Chondrocyte (in vitro differentiated cells): ENCODE data around the gene SLC27A5. TPM values are rescaled to one million over a fixed set of nuclear protein-coding genes. Genes with fewer than 3 reads are reported as not detected.

Source experiments
- DNase-seq: peaks from one replicate; pipeline ENCODE4 v3.0.0; 2021; ENCODE audit warnings: mixed read lengths, low spot score
- H3K27ac Mint-ChIP-seq: one replicate; pipeline ENCODE4 v1.8.0; 2021; ENCODE audit warnings: mild to moderate bottlenecking, moderate library complexity, mixed read lengths; ENCODE audit not compliant: unreplicated experiment
- H3K27me3 Mint-ChIP-seq: 2 replicates; pipeline ENCODE4 v1.8.0; 2021; ENCODE audit warnings: low read depth, mixed read lengths
- H3K36me3 Mint-ChIP-seq: 2 replicates; pipeline ENCODE4 v1.8.0; 2021; ENCODE audit warnings: low read depth, mixed read lengths
- H3K4me1 Mint-ChIP-seq: 2 replicates; pipeline ENCODE4 v1.8.0; 2021; ENCODE audit warnings: low read depth, mild to moderate bottlenecking, mixed read lengths
- H3K4me3 Mint-ChIP-seq: one replicate; pipeline ENCODE4 v1.8.0; 2021; ENCODE audit warnings: mild to moderate bottlenecking, moderate library complexity, mixed read lengths; ENCODE audit not compliant: unreplicated experiment
- H3K9me3 Mint-ChIP-seq: 2 replicates; pipeline ENCODE4 v1.8.0; 2021; ENCODE audit warnings: low read depth, mixed read lengths
- total RNA-seq: library from RNA; stranded (reverse); gene quantifications from 3 replicates; pipeline ENCODE4 v1.2.1, GENCODE V29; 2021
- TF ChIP-seq, protein P1 (sequence below): fragments of 200-600 bp; sonication (generic); IDR thresholded peaks from 2 replicates; pipeline ENCODE4 v1.5.0; 2021; ENCODE audit warnings: antibody characterized with exemption, mild to moderate bottlenecking, moderate library complexity

SLC27A5 gene
- total RNA-seq, 1 donor from 2014 or later: 4.7 TPM

DNA sequence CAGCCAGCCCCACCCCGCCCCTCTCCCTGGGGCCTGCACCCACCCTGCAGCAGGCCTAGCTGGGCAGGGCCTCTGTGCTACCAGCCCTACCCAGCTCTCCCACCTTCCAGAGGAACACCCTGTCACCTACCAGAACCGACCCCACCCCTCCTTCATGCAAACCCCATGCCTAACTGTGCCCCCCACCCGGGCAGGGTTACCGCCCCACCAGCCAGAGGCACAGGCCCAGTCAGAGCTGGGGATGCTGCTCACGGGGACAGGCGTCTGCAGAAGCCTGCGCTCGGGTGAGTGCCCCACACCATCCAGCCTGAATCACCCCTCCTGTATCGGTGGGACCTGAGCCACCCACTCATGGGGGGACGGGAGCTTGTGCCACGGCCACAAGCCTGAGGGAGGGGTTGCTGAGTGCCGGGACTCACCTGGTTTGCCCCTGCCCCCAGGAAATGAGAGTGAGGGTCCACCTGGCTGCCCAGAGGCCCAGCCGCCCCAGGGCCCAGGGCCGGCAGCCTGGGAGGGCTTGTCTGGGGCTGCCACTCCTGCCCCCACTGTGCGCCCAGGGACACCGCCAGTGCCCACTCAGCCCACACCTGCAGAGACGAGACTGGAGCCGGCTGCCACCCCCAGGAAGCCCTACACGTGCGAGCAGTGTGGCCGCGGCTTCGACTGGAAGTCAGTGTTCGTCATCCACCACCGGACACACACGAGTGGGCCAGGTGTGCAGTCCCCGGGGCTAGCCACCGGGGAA, 31.9 kb downstream of the SLC27A5 start:
- TF ChIP-seq, protein P1, sequence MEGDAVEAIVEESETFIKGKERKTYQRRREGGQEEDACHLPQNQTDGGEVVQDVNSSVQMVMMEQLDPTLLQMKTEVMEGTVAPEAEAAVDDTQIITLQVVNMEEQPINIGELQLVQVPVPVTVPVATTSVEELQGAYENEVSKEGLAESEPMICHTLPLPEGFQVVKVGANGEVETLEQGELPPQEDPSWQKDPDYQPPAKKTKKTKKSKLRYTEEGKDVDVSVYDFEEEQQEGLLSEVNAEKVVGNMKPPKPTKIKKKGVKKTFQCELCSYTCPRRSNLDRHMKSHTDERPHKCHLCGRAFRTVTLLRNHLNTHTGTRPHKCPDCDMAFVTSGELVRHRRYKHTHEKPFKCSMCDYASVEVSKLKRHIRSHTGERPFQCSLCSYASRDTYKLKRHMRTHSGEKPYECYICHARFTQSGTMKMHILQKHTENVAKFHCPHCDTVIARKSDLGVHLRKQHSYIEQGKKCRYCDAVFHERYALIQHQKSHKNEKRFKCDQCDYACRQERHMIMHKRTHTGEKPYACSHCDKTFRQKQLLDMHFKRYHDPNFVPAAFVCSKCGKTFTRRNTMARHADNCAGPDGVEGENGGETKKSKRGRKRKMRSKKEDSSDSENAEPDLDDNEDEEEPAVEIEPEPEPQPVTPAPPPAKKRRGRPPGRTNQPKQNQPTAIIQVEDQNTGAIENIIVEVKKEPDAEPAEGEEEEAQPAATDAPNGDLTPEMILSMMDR: no peak
- Mint-ChIP-seq H3K4me1 (peaks cover 22% of the 10 kb centered on the region), H3K27me3 (no peaks in the 10 kb centered on the region), H3K36me3 (peaks cover 2% of the 10 kb centered on the region), H3K9me3 (no peaks in the 10 kb centered on the region), H3K27ac (no peak overlapping the region), H3K4me3 (no peak overlapping the region)
- DNase-seq: no peak

GRCh38 chr19:58479303-58479702, 32.5 kb downstream of the SLC27A5 start:
- peaks cover 28% of the 10 kb centered on the region for H3K4me1 Mint-ChIP-seq
- H3K27me3 Mint-ChIP-seq: no peaks in the 10 kb centered on the region
- H3K9me3 Mint-ChIP-seq: no peaks in the 10 kb centered on the region
- H3K4me3 Mint-ChIP-seq: no peak overlapping the region
- no peak for DNase-seq
- TF ChIP-seq, protein P1: no peak
- peak overlapping the region; percentile 33 for H3K27ac Mint-ChIP-seq
- H3K36me3 Mint-ChIP-seq: peaks cover 2% of the 10 kb centered on the region

DNA sequence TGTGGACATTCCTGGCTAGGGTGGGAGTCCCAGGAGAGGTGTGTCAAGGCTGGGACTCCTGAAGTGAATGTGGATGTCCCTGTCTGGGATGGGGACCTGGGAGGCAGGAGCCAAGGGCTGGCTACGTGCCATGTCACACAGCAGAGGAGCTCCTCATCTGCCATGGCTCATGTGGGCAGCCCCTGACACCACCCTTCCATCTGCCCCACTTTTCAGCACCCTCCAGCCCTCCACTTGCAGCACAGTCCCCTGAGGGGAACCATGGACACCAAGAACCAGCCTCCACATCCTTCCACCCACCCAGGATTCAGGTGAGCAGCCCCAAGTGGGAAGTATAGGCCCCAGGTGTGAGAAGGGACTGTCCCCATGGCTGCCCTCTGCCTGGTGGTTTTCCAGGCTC, 33.9 kb downstream of the SLC27A5 start:
- TF ChIP-seq, protein P1: no peak
- no peak for DNase-seq
- Mint-ChIP-seq H3K27ac (no peak overlapping the region), H3K4me3 (no peak overlapping the region), H3K36me3 (peaks cover 2% of the 10 kb centered on the region), H3K27me3 (no peaks in the 10 kb centered on the region), H3K4me1 (peaks cover 24% of the 10 kb centered on the region), H3K9me3 (no peaks in the 10 kb centered on the region)

DNA sequence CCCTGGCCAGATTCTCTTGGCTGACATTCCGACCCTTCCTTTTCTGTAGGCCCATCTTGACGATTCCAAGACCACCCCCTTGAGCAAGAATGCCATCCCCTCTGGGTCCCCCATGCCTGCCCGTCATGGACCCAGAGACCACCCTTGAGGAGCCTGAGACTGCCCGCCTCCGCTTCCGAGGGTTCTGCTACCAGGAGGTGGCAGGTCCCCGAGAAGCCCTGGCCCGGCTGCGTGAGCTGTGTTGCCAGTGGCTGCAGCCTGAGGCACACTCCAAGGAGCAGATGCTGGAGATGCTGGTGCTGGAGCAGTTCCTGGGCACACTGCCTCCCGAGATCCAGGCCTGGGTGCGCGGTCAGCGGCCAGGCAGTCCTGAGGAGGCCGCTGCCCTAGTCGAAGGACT, 34.7 kb downstream of the SLC27A5 start:
- H3K9me3 Mint-ChIP-seq: no peaks in the 10 kb centered on the region
- H3K4me3 Mint-ChIP-seq: peak overlapping the region; percentile 86
- TF ChIP-seq, protein P1: no peak
- no peaks in the 10 kb centered on the region for H3K27me3 Mint-ChIP-seq
- peaks cover 24% of the 10 kb centered on the region for H3K4me1 Mint-ChIP-seq
- H3K27ac Mint-ChIP-seq: peak overlapping the region; percentile 85
- DNase-seq: no peak
- H3K36me3 Mint-ChIP-seq: peaks cover 2% of the 10 kb centered on the region

DNA sequence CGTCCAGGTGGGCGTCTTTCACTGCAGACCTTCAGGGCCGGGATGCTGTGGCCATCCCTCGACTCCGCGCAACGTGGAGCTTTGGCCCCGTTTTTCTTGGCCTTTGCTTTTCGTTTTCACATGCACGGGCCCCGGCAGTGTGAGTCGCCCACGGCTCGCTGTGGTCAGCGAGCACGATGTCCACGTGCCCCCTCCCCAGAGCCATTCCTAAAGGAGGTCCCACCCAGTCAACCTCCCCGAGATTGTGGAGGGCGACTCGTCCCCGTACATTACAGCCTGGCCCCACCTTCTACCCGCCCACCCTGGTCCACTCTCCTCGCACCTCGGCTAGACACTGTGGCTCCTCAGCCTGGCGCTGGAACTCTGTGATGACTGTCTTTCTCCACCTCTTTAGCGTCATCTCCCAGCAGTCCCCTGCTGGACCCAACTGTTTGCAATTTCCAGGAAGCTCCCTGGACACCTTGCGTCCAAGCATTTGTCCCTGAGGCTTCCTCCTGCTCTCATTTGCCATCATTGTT, 35.2 kb downstream of the SLC27A5 start:
- H3K4me1 Mint-ChIP-seq: peaks cover 24% of the 10 kb centered on the region
- H3K4me3 Mint-ChIP-seq: peak overlapping the region; percentile 86
- no peaks in the 10 kb centered on the region for H3K27me3 Mint-ChIP-seq
- no peak for DNase-seq
- no peaks in the 10 kb centered on the region for H3K9me3 Mint-ChIP-seq
- H3K27ac Mint-ChIP-seq: peak overlapping the region; percentile 85
- TF ChIP-seq, protein P1: no peak
- H3K36me3 Mint-ChIP-seq: peaks cover 2% of the 10 kb centered on the region
